GM12801 (cell line): ENCODE results near the gene SH2B3.

Experiments
- CTCF ChIP-seq: IDR thresholded peaks from one replicate; pipeline ENCODE4 v1.5.1; 2011; ENCODE audit warnings: control low read depth; ENCODE audit not compliant: insufficient read length; ENCODE audit errors: extremely low read depth

The SH2B3 gene

GRCh38 chr12:111369496-111370220 is 36.1 kb upstream of the SH2B3 start:
- TF ChIP-seq CTCF, result no peak

- no peak for TF ChIP-seq CTCF
Measured at GRCh38 chr12:111377440-111377839, 28.3 kb upstream of the SH2B3 start.

- TF ChIP-seq CTCF, result no peak
Measured at GRCh38 chr12:111379942-111380554, 25.7 kb upstream of the SH2B3 start.

GRCh38 chr12:111384596-111384995 is 21.1 kb upstream of the SH2B3 start:
- TF ChIP-seq CTCF, result no peak

GRCh38 chr12:111386885-111387284 is 18.8 kb upstream of the SH2B3 start:
- TF ChIP-seq CTCF, result no peak

GRCh38 chr12:111387747-111388323 is 17.9 kb upstream of the SH2B3 start:
- no peak for TF ChIP-seq CTCF

GRCh38 chr12:111389635-111390034 is 16.1 kb upstream of the SH2B3 start:
- no peak for TF ChIP-seq CTCF
